Epidermal melanocyte (primary cell): ENCODE measurements around the gene LRIT3.

Experiments
- DNase-seq: peaks from one replicate; pipeline ENCODE4 v3.0.0; 2011; ENCODE audit warnings: low spot score; ENCODE audit not compliant: insufficient read length

LRIT3 gene

GRCh38 chr4:109847896-109848442 lies at the start of gene LRIT3:
TSS of gene LRIT3 (plus strand) at chr4:109848107. CDS start at chr4:109848202, 95 bp downstream.
- no peak for DNase-seq

GRCh38 chr4:109798866-109799265 lies 49.0 kb upstream of the LRIT3 start:
- no peak for DNase-seq

- DNase-seq: no peak
Observed at GRCh38 chr4:109801099-109801789, 46.7 kb upstream of the LRIT3 start.

GRCh38 chr4:109801895-109802319 lies 46.0 kb upstream of the LRIT3 start, which contains the start of gene CFI:
TSS of gene CFI (minus strand) at chr4:109801999. CDS start at chr4:109801971, 28 bp downstream.
- DNase-seq: no peak

GRCh38 chr4:109803924-109804571 lies 43.9 kb upstream of the LRIT3 start:
- no peak for DNase-seq

GRCh38 chr4:109809655-109810054 lies 38.3 kb upstream of the LRIT3 start:
- no peak for DNase-seq

GRCh38 chr4:109810552-109811387 lies 37.1 kb upstream of the LRIT3 start:
- no peak for DNase-seq

- no peak for DNase-seq
Observed at GRCh38 chr4:109811707-109812106, 36.2 kb upstream of the LRIT3 start.

- peak; percentile 82 for DNase-seq
Observed at GRCh38 chr4:109815151-109816081, 32.5 kb upstream of the LRIT3 start, which contains the start of gene GAR1. TSS of gene GAR1 (plus strand) at chr4:109815762. CDS start at chr4:109816165, 403 bp downstream.

- DNase-seq: no peak
Observed at GRCh38 chr4:109816082-109816442, 31.8 kb upstream of the LRIT3 start.

- no peak for DNase-seq
Observed at GRCh38 chr4:109816894-109817293, 31.0 kb upstream of the LRIT3 start.

GRCh38 chr4:109818268-109818667 lies 29.6 kb upstream of the LRIT3 start:
- DNase-seq: no peak

- no peak for DNase-seq
Observed at GRCh38 chr4:109820563-109820962, 27.3 kb upstream of the LRIT3 start.

GRCh38 chr4:109821185-109821584 lies 26.7 kb upstream of the LRIT3 start:
- DNase-seq: no peak

- no peak for DNase-seq
Observed at GRCh38 chr4:109826719-109827118, 21.2 kb upstream of the LRIT3 start.

- no peak for DNase-seq
Observed at GRCh38 chr4:109827672-109828071, 20.2 kb upstream of the LRIT3 start, which contains the start of gene RRH. TSS of gene RRH (plus strand) at chr4:109827972. CDS start at chr4:109828028, 56 bp downstream.

GRCh38 chr4:109833756-109834155 lies 14.2 kb upstream of the LRIT3 start:
- no peak for DNase-seq

GRCh38 chr4:109836985-109837384 lies 10.9 kb upstream of the LRIT3 start:
- no peak for DNase-seq

GRCh38 chr4:109846395-109847098 lies 1.4 kb upstream of the LRIT3 start:
- DNase-seq: no peak

- no peak for DNase-seq
Observed at GRCh38 chr4:109848501-109848900, 594 bp downstream of the LRIT3 start.
